ENCODE results near the gene TERT.

The TERT gene

GRCh38 chr5:1255081-1255561 is 39.7 kb downstream of the TERT start:
- DNase-seq = peak; percentile 27

GRCh38 chr5:1254196-1254595 is 40.7 kb downstream of the TERT start:
- no peak for DNase-seq

- DNase-seq = no peak
These were observed 41.3 kb downstream of the TERT start for GRCh38 chr5:1253456-1254105.

- DNase-seq = no peak
These were observed 42.2 kb downstream of the TERT start for GRCh38 chr5:1252681-1253080.

DNA sequence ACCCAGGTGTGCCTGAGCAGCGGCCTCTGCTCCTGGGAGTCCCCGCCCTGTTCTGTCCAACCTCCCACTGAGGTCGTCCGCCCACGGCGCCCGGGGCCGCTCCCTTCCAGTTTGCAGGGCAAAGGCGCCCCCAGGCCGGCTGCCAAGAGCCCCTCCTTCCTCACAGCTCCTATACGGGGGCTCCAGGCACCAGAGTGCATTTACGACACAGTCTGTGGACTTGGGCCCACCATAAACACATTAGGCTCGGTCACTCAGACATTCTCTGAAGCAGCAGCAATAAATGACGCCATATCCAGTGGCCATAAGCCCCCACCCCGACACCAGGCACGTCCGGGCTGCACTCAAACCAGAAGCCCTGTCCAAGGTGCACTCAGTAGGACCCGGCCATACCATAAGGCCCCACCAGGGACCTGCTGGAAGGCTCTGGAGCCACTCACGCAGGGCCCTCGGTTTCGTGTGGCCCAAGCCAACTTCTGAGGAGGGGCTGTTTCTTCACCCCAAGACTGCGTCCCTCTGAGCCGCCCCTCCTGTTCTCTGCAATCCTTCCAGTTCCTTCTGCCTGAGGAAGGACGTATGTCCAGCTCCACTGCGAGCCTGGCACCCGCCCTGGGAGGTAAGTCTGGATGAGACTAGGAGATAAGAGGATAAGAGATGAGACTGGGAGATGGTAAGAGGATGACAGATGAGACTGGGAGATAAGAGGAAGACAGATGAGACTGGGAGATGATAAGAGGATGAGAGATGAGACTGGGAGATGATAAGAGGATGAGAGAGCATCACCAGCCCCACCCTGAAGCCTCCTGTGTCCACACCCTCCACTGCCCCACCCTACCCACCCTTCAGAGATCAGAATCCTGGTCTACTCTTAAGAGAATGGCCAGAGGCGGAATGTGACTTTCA is 42.9 kb downstream of the TERT start:
- no peak for DNase-seq

GRCh38 chr5:1249366-1250280 is 45.2 kb downstream of the TERT start:
- no peak for DNase-seq

DNA sequence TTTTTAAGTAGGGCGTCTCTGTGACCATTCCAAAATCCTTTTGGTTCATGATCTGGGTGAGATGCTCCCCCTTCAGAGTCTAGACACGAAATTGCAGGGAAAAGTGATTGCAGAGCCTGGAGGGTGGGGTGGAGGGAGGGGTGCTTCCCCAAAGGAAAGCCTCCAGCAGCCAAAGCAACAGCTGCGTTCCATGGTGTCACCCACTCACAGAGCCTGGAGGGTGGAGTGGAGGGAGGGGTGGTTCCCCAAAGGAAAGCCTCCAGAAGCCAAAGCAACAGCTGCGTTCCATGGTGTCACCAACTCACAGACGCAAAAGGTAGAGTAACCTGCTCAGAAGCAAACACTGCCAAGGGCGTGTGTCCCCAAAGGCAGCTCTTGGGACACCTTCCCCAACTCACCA is 47.1 kb downstream of the TERT start:
- no peak for DNase-seq

- DNase-seq = no peak
These were observed 48.0 kb downstream of the TERT start for GRCh38 chr5:1246711-1247431.

GRCh38 chr5:1245905-1246576 is 48.8 kb downstream of the TERT start:
- DNase-seq = no peak

- DNase-seq = no peak
These were observed 49.9 kb downstream of the TERT start for GRCh38 chr5:1244976-1245375.

GRCh38 chr5:1244255-1244654 is 50.6 kb downstream of the TERT start:
- DNase-seq = no peak

DNA sequence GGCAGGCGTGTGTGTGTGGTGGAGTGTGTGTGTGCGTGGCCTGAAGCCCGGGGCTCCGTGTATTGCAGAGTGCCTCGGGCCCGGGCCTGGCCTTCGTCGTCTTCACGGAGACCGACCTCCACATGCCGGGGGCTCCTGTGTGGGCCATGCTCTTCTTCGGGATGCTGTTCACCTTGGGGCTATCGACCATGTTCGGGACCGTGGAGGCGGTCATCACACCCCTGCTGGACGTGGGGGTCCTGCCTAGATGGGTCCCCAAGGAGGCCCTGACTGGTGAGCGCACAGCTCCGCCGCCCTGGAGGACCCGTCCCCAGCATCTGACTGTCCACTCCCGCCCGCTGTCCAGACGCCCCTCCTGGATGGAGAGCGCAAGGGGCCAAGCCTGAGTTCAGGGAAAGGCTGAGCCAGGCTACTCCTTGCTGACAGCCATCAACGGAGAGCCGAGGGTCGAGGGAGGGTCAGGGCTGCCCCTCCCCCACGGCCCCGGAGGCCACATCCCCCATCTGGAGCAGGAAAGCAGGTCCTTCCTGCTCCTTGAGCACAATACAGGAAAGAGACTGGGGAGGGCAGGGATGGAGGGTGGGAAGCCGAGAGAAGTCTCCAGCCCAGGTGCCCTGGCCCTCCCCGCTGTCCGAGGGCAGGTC is 51.3 kb downstream of the TERT start:
- no peak for DNase-seq

GRCh38 chr5:1242733-1243486 is 52.0 kb downstream of the TERT start:
- DNase-seq = no peak

- DNase-seq = no peak
These were observed 53.3 kb downstream of the TERT start for GRCh38 chr5:1241509-1242080.

GRCh38 chr5:1240496-1241260 is 54.2 kb downstream of the TERT start:
- no peak for DNase-seq

GRCh38 chr5:1239505-1240251 is 55.2 kb downstream of the TERT start:
- DNase-seq = no peak

DNA sequence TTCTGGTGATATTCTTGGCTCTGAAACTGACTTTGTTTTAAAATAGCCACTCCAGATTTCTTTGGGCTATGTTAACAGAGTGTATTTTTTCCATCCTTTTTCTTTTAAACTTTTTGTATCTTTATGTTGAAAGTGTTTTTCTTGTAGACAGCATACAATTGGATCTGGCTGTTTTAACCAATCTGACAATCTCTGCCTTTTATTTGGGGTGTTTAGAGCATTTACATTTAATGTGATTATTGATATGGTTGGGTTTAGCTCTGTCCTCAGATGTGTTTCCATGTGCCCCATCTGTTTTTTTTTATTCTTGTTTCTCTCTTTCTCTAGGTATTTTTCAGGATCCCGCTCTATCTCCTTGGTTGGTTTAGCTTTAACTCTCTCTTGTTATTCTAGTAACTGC is 59.0 kb downstream of the TERT start:
- DNase-seq = no peak

DNA sequence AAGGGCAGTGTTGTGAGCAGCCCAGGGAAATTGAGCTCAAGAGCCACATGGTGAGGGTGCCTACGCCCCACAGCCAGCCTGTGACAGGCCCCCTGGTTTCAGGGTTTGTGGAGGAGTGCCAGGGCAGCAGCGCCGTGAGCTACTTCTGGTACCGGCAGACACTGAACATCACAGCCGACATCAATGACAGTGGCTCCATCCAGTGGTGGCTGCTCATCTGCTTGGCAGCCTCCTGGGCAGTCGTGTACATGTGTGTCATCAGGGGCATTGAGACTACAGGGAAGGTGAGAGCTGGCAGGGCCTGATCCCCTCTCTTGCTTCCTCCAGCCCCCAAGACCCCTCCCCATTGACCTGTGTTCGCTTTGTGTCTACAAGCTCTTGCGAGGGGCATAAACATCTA is 59.5 kb downstream of the TERT start:
- DNase-seq = no peak

DNA sequence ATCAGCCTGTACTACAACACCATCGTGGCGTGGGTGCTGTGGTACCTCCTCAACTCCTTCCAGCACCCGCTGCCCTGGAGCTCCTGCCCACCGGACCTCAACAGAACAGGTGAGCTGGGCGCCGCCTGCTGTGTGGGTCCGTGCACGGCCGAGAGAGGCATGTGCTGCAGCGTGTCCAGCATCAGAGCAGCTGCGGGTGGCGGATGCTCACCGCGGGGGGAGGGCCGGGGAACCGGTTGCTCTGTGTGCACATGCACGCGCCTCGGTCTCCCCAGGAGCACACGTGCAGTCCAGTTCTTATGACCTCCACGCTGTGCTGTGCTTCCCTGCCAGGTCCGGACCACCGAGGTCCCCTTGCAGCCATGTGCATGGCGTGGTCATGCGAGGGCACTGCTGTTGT is 62.1 kb downstream of the TERT start:
- no peak for DNase-seq
